Keratinocyte (primary cell): ENCODE results near the gene CEACAM20. TPM values are rescaled to one million over a fixed set of nuclear protein-coding genes. Genes with fewer than 3 reads are reported as not detected.

Source experiments
- DNase-seq: peaks from one replicate; pipeline ENCODE4 v3.0.0-alpha.2; 2011; ENCODE audit warnings: low read depth, missing footprints, low spot score
- FAIRE-seq: peaks from 2 replicates; lab custom pipeline; 2011; peaks lifted over from hg19 to GRCh38; lab: Jason Lieb, UNC
- H2AFZ ChIP-seq: 2 replicates; pipeline ENCODE4 v1.6.0; 2012; ENCODE audit warnings: low read length, control low read depth, inconsistent platforms; ENCODE audit not compliant: control insufficient read depth
- H3K27ac ChIP-seq: 2 replicates; pipeline ENCODE4 v1.5.1; 2011; ENCODE audit warnings: low read length; ENCODE audit not compliant: control insufficient read depth, insufficient read depth
- H3K27me3 ChIP-seq: 3 replicates; pipeline ENCODE4 v1.6.0; 2011; ENCODE audit warnings: low read length; ENCODE audit not compliant: control insufficient read depth, insufficient read depth; ENCODE audit errors: extremely low read depth
- H3K36me3 ChIP-seq, 2 experiments: 2 replicates in 1 of 2; 3 replicates in 1 of 2; pipeline ENCODE4 v1.5.1; 2011; ENCODE audit warnings: low read length in 2 of 2, mild to moderate bottlenecking in 1 of 2; ENCODE audit not compliant: control insufficient read depth in 2 of 2, insufficient read depth in 2 of 2; ENCODE audit errors: extremely low read depth in 1 of 2
- H3K4me1 ChIP-seq: 3 replicates; pipeline ENCODE4 v1.5.1; 2011; ENCODE audit warnings: low read length; ENCODE audit not compliant: control insufficient read depth, insufficient read depth; ENCODE audit errors: extremely low read depth
- H3K4me2 ChIP-seq: 3 replicates; pipeline ENCODE4 v1.6.0; 2011; ENCODE audit warnings: low read depth, low read length; ENCODE audit not compliant: control insufficient read depth, insufficient read depth; ENCODE audit errors: extremely low read depth
- H3K4me3 ChIP-seq, 3 experiments: fragments of 200-600 bp in 1 of 3; sonication (generic) in 1 of 3; 2 replicates in 2 of 3; 3 replicates in 1 of 3; pipeline ENCODE4 v1.5.1; 2011 to 2016; ENCODE audit warnings: low read length in 3 of 3, mild to moderate bottlenecking in 3 of 3, control low read depth in 2 of 3, inconsistent platforms in 1 of 3, low read depth in 1 of 3, mixed read lengths in 1 of 3, mixed run types in 1 of 3, moderate library complexity in 1 of 3; ENCODE audit not compliant: control insufficient read depth in 2 of 3, insufficient read depth in 2 of 3; ENCODE audit errors: extremely low read depth in 1 of 3
- H3K79me2 ChIP-seq: 2 replicates; pipeline ENCODE4 v1.6.0; 2012; ENCODE audit warnings: low read length; ENCODE audit not compliant: control insufficient read depth, insufficient read depth
- H3K9ac ChIP-seq: 3 replicates; pipeline ENCODE4 v1.6.0; 2011; ENCODE audit warnings: low read length; ENCODE audit not compliant: control insufficient read depth, insufficient read depth; ENCODE audit errors: extremely low read depth
- H3K9me1 ChIP-seq: 3 replicates; pipeline ENCODE4 v1.6.0; 2011; ENCODE audit warnings: low read length; ENCODE audit not compliant: control insufficient read depth, insufficient read depth; ENCODE audit errors: extremely low read depth
- H3K9me3 ChIP-seq: 2 replicates; pipeline ENCODE4 v1.5.1; 2012; ENCODE audit warnings: low read depth, low read length; ENCODE audit not compliant: control insufficient read depth
- H4K20me1 ChIP-seq: 3 replicates; pipeline ENCODE4 v1.6.0; 2011; ENCODE audit warnings: low read length; ENCODE audit not compliant: control insufficient read depth, insufficient read depth; ENCODE audit errors: extremely low read depth
- EZH2 ChIP-seq: IDR thresholded peaks from one replicate; pipeline ENCODE4 v1.6.1; 2012; ENCODE audit warnings: inconsistent platforms, mild to moderate bottlenecking, low read length, moderate library complexity
- dilution Hi-C: fragments of 300-500 bp; cut with MboI; formaldehyde crosslinking; loops from one replicate; pipeline ENCODE4 v1.7.0; 2020; ENCODE audit warnings: low sequenced_read_pairs; ENCODE audit not compliant: extremely low pct_ligation_motif_present
- polyA plus RNA-seq, 5 experiments: library from polyadenylated mRNA; depleted of rRNA in 3 of 5; stranded (reverse) in 3 of 5; stranded (forward) in 1 of 5; unstranded in 1 of 5; fragments of >200 nt; gene quantifications; 1 replicate in 1 of 5; 2 replicates in 3 of 5; 3 replicates in 1 of 5; pipeline versions ENCODE4 v1.2.1 to v1.2.3, GENCODE V29; 2011 to 2012; ENCODE audit warnings: missing spikeins in 2 of 5, low read depth in 1 of 5, low replicate concordance in 1 of 5
- TF ChIP-seq, protein P1 (sequence below), 3 experiments: IDR thresholded peaks in 1 of 3; conservative IDR thresholded peaks in 1 of 3; optimal IDR thresholded peaks in 1 of 3; 2 replicates in 2 of 3; 3 replicates in 1 of 3; pipeline versions ENCODE3 to v1.5.1; 2011; ENCODE audit warnings: low read length in 3 of 3, mild to moderate bottlenecking in 3 of 3, moderate library complexity in 2 of 3, control low read depth in 1 of 3, inconsistent platforms in 1 of 3; ENCODE audit not compliant: insufficient read depth in 2 of 3; ENCODE audit errors: extremely low read depth in 1 of 3

The CEACAM20 gene
- polyA plus RNA-seq, 1 donor (not counting 4 experiments of a cell fraction or from before 2014, with no cell fraction given): not detected

DNA sequence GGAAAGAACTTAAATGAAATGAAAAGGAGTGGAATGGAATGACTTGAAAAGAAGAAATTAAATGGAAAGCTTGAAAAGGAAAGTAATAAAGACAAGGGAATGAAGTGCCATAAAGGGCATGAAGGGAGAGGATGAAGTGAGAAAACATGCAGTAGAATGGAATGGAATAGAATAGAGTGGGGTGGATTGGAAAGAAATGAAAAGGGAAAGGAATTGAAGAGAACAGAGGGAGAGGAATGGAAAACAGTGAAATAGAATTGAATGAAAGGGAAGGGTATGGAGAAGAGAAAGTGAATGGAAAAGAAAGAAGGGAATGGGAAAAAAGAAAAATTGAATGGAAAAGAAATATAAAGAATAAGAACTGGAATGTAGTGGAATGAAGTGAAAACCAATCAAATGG lies 20.0 kb downstream of the CEACAM20 start:
- Histone ChIP-seq H3K27me3 (no peaks in the 10 kb centered on the region), H3K36me3 (no peaks in the 10 kb centered on the region), H4K20me1 (peaks cover 2% of the 10 kb centered on the region), H3K9me1 (no peaks in the 10 kb centered on the region), H3K27ac (no peak overlapping the region), H3K4me2 (no peak overlapping the region), H3K79me2 (no peaks in the 10 kb centered on the region), H2AFZ (no peak overlapping the region), H3K4me3 (no peak overlapping the region), H3K4me1 (no peaks in the 10 kb centered on the region), H3K9me3 (no peaks in the 10 kb centered on the region), H3K9ac (no peak overlapping the region)
- no peak for TF ChIP-seq EZH2
- TF ChIP-seq, protein P1, sequence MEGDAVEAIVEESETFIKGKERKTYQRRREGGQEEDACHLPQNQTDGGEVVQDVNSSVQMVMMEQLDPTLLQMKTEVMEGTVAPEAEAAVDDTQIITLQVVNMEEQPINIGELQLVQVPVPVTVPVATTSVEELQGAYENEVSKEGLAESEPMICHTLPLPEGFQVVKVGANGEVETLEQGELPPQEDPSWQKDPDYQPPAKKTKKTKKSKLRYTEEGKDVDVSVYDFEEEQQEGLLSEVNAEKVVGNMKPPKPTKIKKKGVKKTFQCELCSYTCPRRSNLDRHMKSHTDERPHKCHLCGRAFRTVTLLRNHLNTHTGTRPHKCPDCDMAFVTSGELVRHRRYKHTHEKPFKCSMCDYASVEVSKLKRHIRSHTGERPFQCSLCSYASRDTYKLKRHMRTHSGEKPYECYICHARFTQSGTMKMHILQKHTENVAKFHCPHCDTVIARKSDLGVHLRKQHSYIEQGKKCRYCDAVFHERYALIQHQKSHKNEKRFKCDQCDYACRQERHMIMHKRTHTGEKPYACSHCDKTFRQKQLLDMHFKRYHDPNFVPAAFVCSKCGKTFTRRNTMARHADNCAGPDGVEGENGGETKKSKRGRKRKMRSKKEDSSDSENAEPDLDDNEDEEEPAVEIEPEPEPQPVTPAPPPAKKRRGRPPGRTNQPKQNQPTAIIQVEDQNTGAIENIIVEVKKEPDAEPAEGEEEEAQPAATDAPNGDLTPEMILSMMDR (optimal IDR thresholded peaks at IDR 0.05 in 1 of 3, IDR thresholded peaks at IDR 0.05 in 1 of 3, conservative IDR thresholded peaks at IDR 0.05 in 1 of 3; ENCODE audit: extremely low read depth in 1 of 3, insufficient read depth in 2 of 3, low read length in 3 of 3): no peak
- dilution Hi-C loops: no loop called here
- no peak for DNase-seq
- FAIRE-seq: no peak

DNA sequence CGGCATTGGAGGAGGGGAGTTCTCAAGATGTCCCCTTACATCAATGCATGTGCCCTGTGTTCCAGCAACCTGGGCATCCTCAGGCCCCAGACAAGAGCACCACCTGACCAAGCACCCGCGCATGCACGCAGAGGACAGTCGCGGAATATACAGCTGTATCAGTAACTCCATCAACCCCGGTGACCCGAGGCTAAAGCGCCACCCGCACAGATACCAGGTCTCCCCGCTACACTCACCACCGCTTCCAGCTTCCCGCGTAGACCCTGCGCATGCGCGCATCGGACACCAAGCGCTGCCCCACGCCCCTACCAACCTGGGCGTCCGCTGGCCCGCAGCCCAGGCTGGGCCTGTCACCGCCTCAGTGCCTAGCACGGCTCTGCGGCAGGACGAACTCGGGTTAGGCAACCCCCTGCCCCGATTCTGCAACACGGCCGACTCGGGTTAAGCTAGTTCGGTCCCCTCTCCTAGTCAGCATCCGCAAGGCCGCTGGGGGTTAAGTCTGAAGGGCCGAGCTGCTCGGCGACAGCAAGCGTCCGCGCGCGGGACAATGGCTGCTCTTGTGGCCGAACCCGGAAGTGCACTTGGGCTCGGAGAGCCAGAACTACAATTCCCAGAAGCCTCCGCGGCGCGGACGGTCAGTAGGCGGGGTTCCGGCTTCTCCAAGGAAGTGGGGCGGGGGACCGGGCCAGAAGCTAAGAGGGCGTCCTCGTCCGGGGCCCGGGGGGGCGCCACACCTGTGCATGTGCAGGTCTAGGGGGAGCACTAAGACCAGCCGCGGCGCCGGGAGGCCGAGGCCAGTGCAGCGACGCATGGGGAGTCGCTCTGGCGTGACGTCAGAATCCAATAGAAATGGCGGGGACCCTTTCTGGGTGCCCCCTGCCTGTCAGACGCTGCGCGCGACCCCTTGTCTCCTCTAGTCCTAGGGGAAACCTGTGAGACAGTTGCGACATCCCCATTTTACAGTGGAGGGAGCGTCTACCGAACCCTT lies 29.2 kb downstream of the CEACAM20 start, which contains the start of gene ZNF180:
TSS of gene ZNF180 (minus strand) at position 561 of the 988 bp plus-strand sequence. CDS start 3,188 bp downstream, outside the sequence.
- H3K4me2 ChIP-seq: peak within 1 kb of the TSS; percentile 85
- H3K9me1 ChIP-seq: no peaks in the 10 kb centered on the region
- H3K4me1 ChIP-seq: peaks cover 9% of the 10 kb centered on the region
- H3K9ac ChIP-seq: peak within 1 kb of the TSS; percentile 83
- dilution Hi-C loops: no loop called here
- no peaks in the 10 kb centered on the region for H3K27me3 ChIP-seq
- FAIRE-seq: peak; percentile 48
- TF ChIP-seq EZH2: no peak
- TF ChIP-seq, protein P1 (optimal IDR thresholded peaks at IDR 0.05 in 1 of 3, IDR thresholded peaks at IDR 0.05 in 1 of 3, conservative IDR thresholded peaks at IDR 0.05 in 1 of 3; ENCODE audit: extremely low read depth in 1 of 3, insufficient read depth in 2 of 3, low read length in 3 of 3): peak; percentile 19 to 58 (median 32)
- H3K4me3 ChIP-seq: peak within 1 kb of the TSS; percentile 84 to 93 (median 85)
- H3K9me3 ChIP-seq: peaks cover 4% of the 10 kb centered on the region
- peaks cover 7 to 8% of the 10 kb centered on the region in 2 experiments for H3K36me3 ChIP-seq
- peak within 1 kb of the TSS; percentile 97 for H2AFZ ChIP-seq
- peaks cover 37% of the 10 kb centered on the region for H3K79me2 ChIP-seq
- H4K20me1 ChIP-seq: no peaks in the 10 kb centered on the region
- peak within 1 kb of the TSS; percentile 64 for H3K27ac ChIP-seq
- peak; percentile 61 for DNase-seq
